NCI-H748 treated with DMSO at 0.1 percent for 48 hours (cell line): Measurements from ENCODE around the gene EMP2.
"Not testable (repeated sequence)": the region's sequence is repeated elsewhere in the genome, so short reads cannot be mapped to it uniquely, and the experiment has no call there.

ENCODE experiments used
- DNase-seq: peaks from one replicate; lab custom pipeline; 2025; lab: John Stamatoyannopoulos, UW

Gene EMP2, protein sequence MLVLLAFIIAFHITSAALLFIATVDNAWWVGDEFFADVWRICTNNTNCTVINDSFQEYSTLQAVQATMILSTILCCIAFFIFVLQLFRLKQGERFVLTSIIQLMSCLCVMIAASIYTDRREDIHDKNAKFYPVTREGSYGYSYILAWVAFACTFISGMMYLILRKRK

GRCh38 chr16:10579965-10580882 is at the start of gene EMP2:
TSS of gene EMP2 (minus strand) at chr16:10580598. CDS start at chr16:10547617, 32,981 bp downstream.
- DNase-seq, result peak; percentile 14

GRCh38 chr16:10629592-10629963 is 49.2 kb upstream of the EMP2 start:
- no peak for DNase-seq

DNA sequence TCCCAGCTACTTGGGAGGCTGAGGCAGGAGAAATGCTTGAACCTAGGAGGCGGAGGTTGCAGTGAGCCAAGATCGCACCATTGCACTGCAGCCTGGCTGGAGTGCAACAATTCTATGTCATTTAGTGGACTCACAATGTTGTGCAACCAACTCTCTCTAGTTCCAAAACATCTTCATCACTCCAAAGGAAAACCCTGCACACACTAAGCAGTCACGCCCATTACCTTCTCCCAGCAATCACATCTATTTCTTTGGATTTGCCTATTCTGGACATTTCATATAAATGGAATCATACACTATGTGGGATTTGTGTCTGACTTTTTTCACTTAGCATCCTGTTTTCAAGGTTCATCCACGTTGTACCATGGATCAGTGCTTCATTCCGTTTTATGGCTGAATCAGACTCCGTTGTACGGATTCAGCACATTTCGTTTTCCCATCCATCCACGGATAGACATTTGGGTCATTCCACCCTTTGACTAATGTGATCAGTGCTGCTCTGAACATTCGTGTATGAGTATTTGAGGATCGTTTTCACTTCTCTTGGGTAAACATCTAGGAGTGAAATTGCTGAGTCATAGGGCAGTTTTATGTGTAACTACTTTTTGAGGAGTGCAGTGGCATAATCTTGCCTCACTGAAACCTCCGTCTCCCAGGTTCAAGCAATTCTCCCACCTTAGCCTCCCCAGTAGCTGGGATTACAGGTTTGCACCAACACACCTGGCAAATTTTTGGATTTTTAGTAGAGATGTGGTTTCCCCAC is 45.4 kb upstream of the EMP2 start:
- DNase-seq, result no peak

DNA sequence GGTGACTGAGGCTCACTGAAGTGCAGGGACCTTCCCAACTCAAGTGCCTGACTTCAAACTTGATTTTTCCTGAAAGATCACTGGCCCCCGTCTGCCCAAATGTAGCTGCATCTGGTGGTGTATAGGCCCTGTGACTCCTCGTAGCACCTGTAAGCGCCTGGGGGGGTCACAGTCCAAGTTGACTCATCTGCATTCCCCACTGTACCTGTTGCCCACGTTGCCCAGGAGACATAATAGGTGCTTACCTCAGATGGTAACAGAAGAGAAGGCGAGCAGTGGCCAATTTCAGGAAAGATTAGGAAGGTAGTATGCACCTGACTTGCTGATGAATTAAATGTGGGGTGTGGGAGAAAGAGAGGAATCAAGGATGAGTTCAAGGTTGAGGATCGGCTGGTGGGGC is 44.1 kb upstream of the EMP2 start:
- DNase-seq, result no peak

DNA sequence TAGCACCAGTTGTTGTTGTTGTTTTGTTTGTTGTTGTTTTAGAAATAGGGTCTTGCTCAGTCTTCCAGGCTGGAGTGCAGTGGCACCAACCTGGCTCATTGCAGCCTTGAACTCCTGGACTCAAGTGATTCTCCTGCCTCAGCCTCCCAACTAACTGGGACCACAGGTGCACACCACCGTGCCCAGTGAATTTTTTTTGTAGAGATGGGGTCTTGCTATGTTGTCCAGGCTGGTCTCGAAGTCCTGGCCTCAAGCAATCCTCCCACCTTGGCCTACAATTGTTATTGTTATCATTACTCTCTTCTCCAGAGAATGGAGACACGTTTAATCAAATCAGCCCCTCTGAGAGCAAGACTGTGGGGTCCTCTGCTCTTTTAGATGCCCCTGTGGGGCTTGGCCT is 42.7 kb upstream of the EMP2 start:
- no peak for DNase-seq

DNA sequence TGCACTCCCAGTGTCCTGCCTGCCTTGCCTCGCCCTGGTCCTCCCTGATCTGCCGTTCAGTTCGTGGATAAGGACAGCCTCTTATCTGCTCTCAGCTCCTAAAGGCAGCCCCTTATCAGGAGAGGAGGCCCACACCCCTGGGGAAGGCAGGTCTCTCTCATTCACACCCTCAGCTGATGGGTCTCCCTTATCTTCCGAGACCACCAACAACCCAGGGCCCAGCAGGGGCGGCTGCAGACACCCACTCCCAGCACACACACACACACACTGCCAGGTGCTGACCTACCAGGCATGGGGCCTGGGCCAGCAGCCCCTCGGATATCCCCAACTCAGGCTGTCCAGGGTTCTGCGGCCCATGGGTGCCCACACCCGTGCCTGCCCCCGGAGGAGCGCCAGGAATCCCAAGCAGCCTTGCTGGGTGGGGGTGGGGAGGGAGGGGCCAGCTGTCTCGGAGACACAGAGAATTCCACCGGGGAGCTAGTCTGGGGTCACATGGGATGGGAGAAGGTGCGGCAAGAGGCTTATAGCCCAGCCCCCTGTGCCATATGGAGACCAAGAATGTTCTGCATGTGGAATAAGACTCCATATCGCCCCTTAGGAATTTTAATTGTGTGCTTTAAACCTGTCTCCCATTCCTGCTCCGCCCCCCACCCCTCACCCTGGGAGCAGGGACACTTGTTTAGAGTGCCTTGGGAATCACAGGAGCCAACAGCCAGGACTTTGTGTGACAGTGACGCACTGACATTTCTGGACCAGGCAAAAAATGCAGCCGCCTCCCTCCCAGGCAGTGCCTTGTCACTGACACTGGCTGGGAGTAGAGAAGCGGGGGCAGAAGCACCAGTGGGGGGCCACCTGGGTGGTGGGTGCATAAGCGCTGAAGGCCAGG is 41.9 kb upstream of the EMP2 start:
- DNase-seq, result no peak

GRCh38 chr16:10621216-10621949 is 41.0 kb upstream of the EMP2 start:
- DNase-seq, result not testable (repeated sequence)

DNA sequence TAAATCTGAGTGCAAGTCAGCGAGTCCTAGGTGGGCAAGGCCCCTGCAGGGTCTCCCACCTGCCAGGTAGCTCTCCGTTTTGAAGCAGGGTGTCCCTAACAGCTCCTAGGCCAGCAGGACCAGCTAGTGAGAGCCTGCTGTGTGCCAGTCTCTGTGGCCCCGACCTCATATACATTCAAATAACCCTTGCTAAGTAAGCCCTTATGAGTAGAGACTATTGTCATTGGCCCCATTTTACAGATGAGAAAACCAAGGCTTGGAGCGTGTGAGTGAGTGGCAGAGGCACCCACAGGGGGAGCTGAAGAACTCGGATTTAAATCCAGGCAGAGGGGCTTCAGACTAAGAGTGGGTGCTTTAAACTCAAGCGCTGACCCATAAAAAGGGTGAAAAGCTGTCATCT is 39.7 kb upstream of the EMP2 start:
- no peak for DNase-seq

- no peak for DNase-seq
Observed at GRCh38 chr16:10619271-10619849, 39.0 kb upstream of the EMP2 start.

GRCh38 chr16:10618710-10619209 is 38.4 kb upstream of the EMP2 start:
- no peak for DNase-seq

GRCh38 chr16:10617662-10618420 is 37.4 kb upstream of the EMP2 start:
- no peak for DNase-seq

GRCh38 chr16:10616756-10617640 is 36.6 kb upstream of the EMP2 start:
- no peak for DNase-seq

- no peak for DNase-seq
Observed at GRCh38 chr16:10616419-10616755, 36.0 kb upstream of the EMP2 start.

DNA sequence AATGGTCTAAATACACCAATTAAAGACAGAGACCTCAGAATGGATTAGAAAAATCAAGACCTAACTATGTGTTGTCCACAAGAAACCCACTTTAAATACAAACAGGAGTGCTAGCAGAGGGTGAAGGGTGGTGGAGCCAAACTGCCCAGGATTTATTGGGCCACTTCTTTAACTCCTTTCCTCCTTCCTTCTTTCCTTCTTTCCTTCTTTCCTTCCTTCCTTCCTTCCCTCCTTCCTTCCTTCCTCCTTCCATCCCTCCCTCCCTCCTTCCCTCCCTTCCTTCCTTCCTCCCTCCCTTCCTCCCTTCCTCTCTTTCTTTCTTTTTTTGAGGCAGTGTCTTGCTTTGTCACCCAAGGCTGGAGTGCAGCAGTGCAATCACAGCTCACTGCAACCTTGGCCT is 34.3 kb upstream of the EMP2 start:
- DNase-seq, result no peak

- DNase-seq, result no peak
Observed at GRCh38 chr16:10613785-10614485, 33.5 kb upstream of the EMP2 start.

- DNase-seq, result no peak
Observed at GRCh38 chr16:10612649-10613179, 32.3 kb upstream of the EMP2 start.

GRCh38 chr16:10611825-10612342 is 31.5 kb upstream of the EMP2 start:
- DNase-seq, result no peak
